Activated CD4-positive, CD25-positive, alpha-beta regulatory T cell treated with anti-CD3 and anti-CD28 coated beads, Interleukin-2, amount 50 U/mL, for 72 hours (primary cell): ENCODE data around the gene ZSWIM6.
A peak's percentile ranks its signal among the peaks of the same experiment; 100 is the strongest.

Experiments used
- DNase-seq: peaks from one replicate; pipeline ENCODE4 v3.0.0; 2021

The ZSWIM6 gene

GRCh38 chr5:61331407-61332357, at the start of gene ZSWIM6:
TSS of gene ZSWIM6 (plus strand) at chr5:61332258. CDS start at chr5:61332273, 15 bp downstream.
- peak; percentile 97 for DNase-seq

GRCh38 chr5:61283471-61283870, 48.6 kb upstream of the ZSWIM6 start:
- DNase-seq, result no peak

GRCh38 chr5:61285531-61285930, 46.5 kb upstream of the ZSWIM6 start:
- DNase-seq, result no peak

- no peak for DNase-seq
Measured at GRCh38 chr5:61286446-61287132, 45.5 kb upstream of the ZSWIM6 start.

- DNase-seq, result no peak
Measured at GRCh38 chr5:61287474-61287873, 44.6 kb upstream of the ZSWIM6 start.

GRCh38 chr5:61289241-61289640, 42.8 kb upstream of the ZSWIM6 start:
- no peak for DNase-seq

GRCh38 chr5:61289669-61290306, 42.3 kb upstream of the ZSWIM6 start:
- DNase-seq, result no peak

GRCh38 chr5:61290791-61291210, 41.3 kb upstream of the ZSWIM6 start:
- no peak for DNase-seq

- no peak for DNase-seq
Measured at GRCh38 chr5:61292062-61292657, 39.9 kb upstream of the ZSWIM6 start.

GRCh38 chr5:61293071-61293470, 39.0 kb upstream of the ZSWIM6 start:
- no peak for DNase-seq

GRCh38 chr5:61293873-61294272, 38.2 kb upstream of the ZSWIM6 start:
- no peak for DNase-seq

GRCh38 chr5:61295365-61295764, 36.7 kb upstream of the ZSWIM6 start:
- DNase-seq, result no peak

GRCh38 chr5:61298066-61298465, 34.0 kb upstream of the ZSWIM6 start:
- no peak for DNase-seq

- no peak for DNase-seq
Measured at GRCh38 chr5:61298580-61298979, 33.5 kb upstream of the ZSWIM6 start.

GRCh38 chr5:61299261-61299681, 32.8 kb upstream of the ZSWIM6 start:
- DNase-seq, result no peak

GRCh38 chr5:61301341-61302199, 30.5 kb upstream of the ZSWIM6 start:
- no peak for DNase-seq

- no peak for DNase-seq
Measured at GRCh38 chr5:61302200-61302563, 29.9 kb upstream of the ZSWIM6 start.

GRCh38 chr5:61303346-61303745, 28.7 kb upstream of the ZSWIM6 start:
- no peak for DNase-seq

GRCh38 chr5:61304590-61305381, 27.3 kb upstream of the ZSWIM6 start:
- DNase-seq, result no peak

- DNase-seq, result no peak
Measured at GRCh38 chr5:61306531-61307131, 25.4 kb upstream of the ZSWIM6 start.

GRCh38 chr5:61307191-61307590, 24.9 kb upstream of the ZSWIM6 start:
- DNase-seq, result no peak
